SIG-M5 treated with dmso at 0.1 percent for 504 hours (cell line): Measurements from ENCODE around the gene PSAP.
"Not testable (repeated sequence)": the region's sequence is repeated elsewhere in the genome, so short reads cannot be mapped to it uniquely, and the experiment has no call there.

Experiments used
- DNase-seq: peaks from one replicate; lab custom pipeline; 2025; ENCODE audit not compliant: unreplicated experiment; lab: John Stamatoyannopoulos, UW

The PSAP gene

DNA sequence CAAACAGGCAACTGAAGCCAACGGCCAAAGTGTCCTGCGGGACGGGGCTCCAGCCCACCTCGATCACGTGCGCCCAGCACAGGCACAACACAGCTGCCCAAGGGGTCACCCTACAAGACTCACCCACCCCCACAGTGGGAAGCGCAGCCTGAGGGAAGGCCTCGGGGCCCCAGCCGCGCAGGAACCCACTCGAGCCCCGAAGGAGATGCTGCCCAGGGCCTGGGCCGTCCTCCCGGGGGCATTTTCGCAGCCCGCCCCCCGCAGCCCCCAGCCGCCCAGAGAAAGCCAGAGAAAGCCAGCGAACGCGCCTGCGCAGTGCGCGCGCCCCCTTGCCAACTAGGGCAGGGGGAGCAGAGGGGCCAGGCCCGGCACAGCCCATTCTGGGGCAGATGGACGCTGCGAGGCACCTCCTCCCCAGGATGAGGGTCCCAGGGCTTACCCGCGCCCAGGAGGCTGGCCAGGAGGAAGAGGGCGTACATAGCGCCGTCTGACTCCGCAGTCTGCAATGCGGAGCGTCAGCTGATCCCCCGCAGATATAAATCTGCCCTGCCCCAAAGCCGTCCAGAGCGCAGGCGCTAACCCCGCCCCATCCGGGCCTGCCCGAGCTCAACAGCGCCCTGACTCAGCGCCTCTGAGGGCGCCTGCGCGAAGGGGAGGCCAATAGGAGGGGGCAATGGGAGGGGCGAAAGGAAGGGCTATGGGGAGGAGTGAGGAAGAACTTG lies at the start of gene PSAP:
Gene PSAP (minus strand): TSS at position 509 of the 722 bp plus-strand sequence. CDS start 30 bp downstream, at position 479.
- DNase-seq: peak; percentile 90

DNA sequence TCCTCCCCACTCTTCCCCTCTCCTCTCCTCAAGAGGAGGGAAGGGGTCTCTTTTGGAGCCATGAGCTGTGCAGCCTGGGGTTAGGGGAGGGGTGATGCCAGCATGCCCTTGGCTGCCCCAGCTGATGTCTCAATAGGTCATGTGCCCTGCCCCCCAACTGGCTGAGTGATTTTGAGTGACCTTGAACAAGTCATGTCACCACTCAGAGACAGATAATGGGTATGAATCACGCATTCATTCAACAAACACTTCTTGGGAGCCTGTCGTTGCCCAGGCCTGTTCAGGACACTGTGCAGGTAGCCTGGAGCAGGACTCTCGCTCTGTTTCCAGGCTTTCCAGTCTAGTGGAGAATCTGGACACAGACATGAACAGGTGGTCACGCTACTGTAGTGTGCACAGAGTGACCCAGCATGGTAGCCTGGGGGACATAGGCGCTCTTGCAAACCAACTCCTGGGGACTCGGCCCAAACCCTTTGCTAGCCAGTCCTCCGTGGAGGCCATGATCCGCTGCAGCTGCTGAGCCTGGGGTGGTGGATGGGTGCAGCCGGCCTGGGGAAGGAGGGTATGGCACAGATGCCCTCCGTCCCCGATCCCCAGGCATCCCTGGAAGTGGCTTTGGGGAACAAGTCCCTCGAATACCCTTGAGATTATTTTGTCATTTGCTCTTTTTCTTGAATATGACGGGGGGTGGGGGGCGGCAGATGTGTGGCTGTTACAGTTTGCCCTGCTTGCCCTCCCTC lies 49.6 kb upstream of the PSAP start:
- no peak for DNase-seq

DNA sequence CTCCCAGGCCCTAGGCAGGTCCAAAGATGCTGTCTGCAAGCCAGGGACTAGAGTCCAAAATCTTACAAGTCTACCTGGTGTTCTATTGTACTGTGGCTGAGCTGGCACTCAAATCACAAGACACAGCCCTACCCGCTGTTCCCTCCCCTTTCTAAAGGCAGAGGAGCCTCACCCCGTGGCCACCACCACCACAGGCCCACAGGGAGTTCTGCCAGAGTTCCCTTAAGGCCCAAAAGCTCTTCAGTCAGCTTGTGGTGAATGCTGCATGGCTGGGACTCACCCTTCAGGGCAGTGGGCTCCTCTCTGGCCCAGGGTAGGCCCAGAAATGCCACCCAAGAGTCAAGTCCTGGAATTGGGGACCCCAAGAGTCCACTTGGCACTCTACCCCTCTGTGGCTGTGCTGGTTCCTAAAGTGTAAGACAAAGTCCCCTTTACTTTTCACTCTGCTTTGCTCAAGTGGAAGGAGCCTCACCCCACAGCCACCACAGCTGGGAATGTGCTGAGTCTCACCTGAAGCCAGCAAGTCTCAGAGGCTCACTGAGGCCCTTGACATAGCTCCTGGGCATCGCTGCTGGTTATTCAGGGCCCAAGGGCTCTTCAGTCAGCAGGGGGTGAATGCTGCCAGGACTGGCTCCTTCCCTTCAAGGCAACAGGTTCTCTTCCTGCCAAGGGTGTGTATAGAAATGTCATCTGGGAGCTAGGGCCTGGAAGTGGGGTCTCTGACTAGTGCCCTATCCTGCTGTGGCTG lies 48.8 kb upstream of the PSAP start:
- no peak for DNase-seq

DNA sequence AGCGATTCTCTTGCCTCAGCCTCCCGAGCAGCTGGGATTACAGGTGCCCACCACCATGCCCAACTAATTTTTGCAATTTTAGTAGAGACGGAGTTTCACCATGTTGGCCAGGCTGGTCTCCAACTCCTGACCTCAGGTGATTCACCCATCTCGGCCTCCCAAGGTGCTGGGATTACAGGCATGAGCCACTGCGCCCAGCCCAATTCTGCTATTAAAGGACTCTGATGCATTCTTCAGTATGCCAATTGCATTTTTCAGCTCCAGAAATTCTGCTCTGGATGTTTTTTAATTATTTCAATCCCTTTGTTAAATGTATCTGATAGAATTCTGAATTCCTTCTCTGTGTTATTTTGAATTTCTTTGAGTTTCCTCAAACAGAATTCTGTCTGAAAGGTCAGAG lies 47.3 kb upstream of the PSAP start:
- DNase-seq: not testable (repeated sequence)

DNA sequence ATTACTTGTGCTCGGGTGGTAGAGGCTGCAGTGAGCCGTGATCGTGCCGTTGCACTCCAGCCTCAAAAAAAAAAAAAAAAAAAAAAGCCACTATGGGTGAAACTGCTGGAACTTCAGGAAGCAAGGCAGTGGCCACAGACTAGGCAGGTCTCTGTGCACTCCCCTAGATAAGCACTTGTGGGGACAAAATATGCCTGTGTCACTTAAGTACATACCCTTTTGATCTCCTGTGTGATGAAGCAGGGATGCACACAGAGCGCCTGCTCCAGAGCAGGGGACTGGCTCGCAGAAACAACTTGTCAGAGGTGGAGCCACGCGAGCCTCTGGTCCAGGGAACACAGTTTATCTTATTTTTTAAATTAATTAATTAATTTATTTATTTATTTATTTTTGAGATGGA lies 42.9 kb upstream of the PSAP start:
- no peak for DNase-seq

DNA sequence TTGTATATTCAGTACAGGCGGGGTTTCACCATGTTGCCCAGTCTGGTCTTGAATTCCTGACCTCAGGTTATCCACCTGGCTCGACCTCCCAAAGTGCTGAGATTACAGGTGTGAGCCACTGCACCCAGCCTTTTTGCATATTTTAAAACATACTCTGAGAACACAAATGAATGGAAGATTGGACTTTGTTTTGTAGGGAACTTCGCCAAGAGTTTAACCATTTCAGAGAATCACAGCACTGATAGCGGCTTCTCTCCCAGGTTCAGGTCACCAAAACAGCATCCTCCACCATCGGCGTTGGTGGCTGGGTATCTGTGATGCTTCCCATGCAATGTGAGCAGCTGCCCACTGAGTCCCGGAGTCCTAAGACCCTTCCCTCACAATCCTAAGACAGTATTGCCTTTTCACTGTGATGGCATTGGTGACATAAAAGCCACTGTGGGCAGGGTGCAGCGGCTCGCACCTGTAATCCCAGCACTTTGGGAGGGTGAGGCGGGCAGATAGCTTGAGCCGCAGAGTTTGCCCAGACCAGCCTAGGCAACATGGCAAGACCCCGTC lies 42.3 kb upstream of the PSAP start:
- no peak for DNase-seq

DNA sequence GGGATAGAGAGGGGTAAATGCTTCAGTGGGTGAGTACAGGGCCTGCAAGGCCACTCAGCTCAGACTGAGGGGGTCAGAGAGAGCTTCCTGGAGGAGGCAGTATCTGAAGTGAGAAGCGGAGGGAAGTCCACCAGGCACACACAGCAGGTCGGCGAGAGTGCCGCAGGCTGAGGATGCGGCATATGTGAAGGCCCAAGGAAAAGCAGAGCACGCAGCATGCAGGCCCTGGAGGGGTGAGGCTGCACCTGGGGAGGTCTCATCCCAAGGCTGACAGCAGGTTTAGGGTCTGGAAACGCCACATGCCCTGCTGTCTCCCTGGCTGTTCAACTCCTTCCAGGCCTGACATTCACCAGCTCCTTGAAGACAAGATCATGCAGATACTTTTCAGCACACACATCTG lies 40.4 kb upstream of the PSAP start:
- no peak for DNase-seq

DNA sequence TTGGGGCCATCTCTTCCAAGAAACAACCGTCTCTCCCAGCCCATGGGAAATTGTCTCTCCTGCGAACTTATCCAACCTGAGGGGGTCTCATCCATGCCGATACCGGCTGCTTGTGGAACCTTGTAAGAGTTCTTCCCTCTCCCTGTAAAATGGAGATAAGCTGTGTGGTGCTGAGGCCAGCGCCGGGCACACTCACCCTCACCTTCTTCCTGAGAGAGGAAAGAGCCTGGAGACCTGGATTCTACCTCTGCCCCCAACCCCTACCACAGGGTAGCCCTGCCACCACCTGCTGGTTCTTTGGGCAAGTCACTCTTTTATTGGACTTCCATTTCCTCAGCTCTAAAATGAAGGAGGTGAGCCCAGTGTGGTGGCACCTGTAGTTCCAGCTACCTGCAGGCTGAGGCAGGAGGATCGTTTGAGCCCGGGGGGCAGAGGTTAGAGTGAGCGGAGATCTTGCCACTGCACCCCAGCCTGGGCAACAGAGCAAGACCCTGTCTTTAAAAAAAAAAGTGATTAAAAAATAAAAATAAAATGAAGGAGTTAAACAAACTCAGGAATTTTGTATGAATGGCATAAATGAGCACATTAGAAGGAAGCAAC lies 38.4 kb upstream of the PSAP start:
- DNase-seq: no peak

DNA sequence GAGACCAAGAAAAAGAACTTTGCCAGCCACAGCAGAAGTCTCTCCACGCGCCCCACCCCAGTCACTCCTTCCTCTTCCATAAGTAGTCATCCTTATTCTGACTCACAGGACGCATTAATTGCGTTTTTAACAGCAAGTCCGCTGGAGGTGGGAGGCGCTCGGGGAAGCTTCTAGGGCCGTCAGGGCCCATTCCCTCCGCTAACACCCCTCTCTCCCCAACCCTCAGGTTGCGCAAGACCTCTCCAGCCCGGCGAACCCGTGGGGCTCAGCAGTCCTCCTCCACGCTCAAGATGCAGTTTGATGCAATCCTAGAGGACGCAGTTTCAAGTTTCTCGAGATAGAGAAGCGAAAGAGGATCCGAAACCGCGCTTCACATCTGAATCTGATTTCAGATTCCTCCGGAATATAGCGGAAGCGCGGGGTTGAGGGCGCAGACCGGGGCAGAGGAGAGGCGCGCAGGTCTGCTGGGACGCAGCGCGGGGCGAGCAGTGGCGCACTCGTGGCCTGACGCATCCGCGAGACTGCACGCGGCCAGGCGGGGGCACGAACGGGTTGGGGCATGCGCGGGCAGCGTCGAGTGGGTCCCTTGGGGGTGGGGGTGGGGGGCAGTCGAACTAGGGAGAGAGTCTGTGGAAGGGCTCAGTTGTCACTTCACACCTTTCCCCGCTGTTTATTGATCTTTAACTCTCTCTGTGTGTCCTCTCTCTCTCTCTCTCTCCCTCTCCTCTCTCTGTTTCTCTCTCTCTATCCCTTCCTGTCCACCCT lies 37.8 kb upstream of the PSAP start:
- peak; percentile 96 for DNase-seq

DNA sequence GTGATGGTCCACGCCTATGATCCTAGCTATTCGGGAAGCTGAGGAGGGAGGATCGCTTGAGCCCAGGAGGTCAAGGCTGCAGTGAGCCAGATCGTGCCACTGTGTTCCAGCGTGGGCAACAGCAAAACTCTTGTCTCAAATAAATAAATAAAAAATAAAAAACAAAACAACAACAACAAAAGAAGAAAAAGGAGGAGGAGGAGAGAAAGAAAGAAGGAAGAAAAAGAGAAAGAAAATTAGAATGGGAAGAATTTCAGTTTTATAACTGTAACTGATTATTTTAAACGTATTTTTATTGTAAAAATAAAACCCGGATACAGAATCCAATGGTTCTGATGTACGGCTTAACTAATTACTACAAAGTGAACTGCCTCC lies 37.2 kb upstream of the PSAP start:
- DNase-seq: no peak

DNA sequence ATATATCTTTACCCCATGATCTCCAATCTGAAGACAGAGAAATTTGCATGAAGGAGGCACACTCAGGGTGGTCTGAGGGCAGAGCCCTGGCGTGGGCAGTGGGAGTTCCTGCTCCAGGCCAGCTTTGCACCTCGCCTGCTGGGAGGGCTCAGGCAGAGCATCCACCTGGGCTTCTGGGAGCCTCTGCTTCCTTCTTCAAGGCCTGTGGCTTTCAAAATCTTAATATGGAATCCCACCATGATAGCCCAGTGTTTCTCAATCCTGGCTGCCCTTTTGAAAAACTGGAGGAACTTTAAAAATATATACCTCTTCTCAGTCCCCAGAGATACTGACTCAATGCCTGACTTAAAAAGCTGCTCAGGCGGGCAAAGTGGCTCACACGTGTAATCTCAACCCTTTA lies 36.7 kb upstream of the PSAP start:
- DNase-seq: peak; percentile 46

DNA sequence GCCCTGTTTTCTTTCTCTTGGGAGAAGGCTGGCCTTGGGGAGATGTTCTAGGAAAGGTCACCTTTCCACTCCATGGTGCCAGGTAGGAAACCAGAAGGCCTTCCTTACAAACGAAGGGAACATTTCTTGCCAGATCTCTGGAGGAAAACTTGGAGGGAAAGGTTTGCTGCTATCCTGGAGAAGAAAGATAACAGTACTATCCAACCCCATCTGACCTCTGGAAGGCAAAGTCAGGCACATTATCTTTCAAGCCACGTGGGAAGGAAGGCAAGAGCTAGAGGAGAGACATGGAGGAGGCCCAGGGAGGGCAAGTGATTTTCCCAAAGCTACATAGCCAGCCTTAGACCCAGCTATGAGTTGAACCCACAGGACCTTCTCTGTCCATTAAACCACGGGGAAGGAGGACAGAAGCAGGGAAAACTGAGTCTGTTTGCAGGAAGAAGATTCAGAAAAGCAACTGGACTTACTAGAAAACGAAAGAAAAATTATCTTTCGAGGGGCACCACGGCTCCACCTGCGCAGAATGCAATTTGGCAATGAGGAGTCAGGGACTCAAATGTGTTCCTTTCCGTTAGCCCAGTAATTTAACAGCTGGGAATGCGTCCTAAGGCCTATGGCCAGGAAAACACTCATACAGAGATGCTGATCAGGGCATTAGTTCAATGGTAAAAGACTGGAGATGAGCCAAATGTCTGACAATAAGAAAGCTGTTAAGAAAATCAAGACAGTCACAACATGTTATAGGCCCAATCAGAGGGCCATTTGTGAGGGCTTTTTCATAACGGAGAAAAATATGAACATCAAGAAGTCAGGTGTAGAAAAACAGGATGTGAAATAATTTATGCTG lies 32.0 kb upstream of the PSAP start:
- no peak for DNase-seq

DNA sequence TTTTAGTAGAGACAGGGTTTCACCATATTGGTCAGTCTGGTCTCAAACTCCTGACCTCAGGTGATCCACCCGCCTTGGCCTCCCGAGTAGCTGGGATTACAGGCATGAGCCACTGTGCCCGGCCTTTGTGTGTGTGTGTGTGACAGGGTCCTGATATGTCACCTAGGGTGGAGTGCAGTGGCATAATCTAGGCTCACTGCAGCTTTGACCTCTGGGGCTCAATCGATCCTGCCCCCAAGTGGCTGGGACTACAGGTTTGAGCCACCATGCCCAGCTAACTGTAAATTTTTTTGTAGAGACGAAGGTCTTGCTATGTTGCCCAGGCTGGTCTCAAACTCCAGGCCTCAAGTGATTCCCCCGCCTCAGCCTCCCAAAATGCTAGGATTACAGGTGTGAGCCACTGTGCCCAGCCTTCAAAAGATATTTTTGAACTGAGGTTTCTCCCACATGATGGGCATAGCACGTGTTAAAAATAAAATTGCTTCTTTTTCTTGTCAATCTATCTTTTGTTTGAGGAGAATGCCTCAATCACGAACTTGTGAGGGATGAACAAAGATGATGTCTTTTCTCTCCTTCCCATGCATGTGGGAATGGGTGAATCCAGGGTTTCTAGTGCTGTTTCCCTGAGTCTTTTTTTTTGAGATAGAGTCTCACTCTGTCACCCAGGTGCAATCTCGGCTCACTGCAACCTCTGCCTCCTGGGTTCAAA lies 30.8 kb upstream of the PSAP start:
- no peak for DNase-seq

DNA sequence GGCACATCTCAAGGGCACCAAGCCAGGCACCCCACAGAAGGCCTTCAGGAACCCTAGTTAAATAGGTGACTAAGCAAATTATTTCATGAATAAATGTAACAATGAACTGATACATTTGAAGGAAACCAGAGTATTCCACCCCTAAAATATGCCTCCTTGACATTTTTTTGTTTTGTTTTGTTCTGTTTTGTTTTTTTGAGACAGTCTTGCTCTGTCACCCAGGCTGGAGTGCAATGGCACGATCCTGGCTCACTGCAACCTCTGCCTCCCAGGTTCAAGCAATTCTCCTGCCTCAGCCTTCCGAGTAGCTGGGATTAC lies 30.2 kb upstream of the PSAP start:
- not testable (repeated sequence) for DNase-seq

DNA sequence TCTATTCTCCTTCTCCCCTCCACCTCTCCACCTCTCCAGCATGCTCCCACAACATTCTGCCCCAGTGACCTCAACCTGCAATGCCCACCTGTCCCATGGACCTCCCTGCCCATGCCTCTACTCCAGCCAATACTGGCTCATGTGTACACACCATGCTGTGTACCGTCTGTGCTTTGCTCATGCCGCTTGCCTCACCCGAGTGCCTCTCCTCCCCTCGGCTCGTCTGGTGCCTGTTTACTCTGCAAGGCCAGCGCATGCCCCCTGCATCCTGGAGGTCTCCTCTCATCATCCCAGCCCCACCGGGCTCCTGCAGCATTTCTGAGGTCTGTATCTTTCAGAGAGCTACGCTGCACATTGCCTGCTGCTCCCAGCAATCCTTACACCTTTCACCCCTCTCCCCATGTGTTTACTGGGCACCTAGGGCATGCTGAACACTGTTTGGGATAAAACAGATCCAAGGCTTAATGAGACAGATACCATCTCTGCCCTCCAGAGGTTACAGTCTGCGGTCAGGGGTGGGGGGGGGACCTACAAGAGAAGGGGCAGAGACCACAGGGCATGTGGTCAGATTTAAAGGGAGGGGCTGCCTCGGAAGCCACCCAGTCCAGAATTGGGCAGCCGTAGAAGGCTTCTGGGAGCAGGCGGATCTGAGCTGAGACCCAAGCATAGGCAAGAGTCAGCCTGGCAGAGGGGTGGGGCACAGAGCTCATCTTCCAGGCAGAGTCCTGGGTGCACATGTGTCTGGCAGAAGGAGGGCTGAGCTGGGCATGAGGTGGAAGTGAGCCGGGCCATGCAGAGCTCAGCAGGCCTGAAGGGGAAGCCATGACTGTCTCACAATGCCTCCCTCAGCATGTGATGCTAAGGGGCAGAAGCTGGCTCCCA lies 29.6 kb upstream of the PSAP start:
- no peak for DNase-seq

DNA sequence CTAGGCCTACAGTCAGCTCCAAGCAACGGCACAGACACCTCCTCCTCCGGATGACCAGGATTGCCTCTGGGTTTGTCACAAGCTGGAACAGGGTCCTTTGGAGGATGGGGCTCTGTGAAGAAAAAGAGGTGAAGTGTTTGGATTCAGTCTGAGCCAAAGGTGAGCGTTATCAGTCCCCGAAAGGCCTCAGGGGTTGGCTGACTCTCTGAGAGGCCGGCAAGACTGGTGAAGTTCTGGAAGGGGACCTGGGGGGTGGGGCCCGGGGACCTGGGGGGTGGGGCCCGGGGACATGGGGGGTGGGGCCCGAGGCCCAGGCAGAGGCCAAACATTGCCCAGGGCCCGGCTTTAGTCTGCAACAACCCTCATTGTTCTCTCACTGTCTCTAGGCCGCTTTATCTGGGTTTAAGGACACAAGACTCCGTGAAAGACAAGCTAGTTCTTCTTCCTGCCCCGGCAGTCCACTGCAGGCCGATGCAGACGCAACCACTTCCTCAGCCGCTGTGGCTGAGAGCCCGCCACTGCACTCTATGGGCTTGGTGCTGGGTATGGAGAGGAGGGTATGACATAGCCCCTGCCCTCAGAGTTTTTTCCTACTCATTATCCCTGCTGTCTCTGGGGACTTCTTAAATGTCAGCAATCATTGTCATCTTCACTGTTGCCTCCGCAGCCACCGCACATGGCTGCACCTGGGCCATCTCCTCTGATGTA lies 27.4 kb upstream of the PSAP start:
- peak; percentile 29 for DNase-seq

DNA sequence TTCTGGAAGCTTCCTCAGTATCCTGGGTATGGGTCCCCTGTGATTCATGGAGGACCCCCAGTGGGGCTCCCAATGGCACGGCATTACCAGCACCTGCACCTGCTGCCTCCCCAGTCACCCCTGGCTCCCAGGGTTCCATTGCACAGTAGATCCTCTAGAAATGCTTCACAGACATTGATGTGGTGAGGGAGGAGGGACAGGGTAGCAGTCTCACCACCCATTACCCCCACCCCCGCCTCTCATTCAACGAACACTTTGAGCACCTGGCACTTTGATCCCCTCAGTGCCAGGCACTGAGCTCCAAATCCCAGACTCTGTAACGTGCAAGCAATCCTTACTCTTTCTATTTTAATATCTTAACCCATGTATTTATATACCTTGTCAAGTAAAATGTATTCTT lies 26.8 kb upstream of the PSAP start:
- DNase-seq: no peak
